IPS DF 6.9 (cell line): ENCODE measurements around the gene NBEAL1.
"Not testable (repeated sequence)": the region's sequence is repeated elsewhere in the genome, so short reads cannot be mapped to it uniquely, and the experiment has no call there.

ENCODE experiments used
- DNase-seq: peaks from one replicate; pipeline ENCODE4 v3.0.0-alpha.2; 2013; ENCODE audit warnings: low read depth, low spot score
- H3K27ac ChIP-seq: one replicate; pipeline ENCODE4 v1.5.1; 2013; ENCODE audit warnings: low read length, control low read depth
- H3K27me3 ChIP-seq: 2 replicates; pipeline ENCODE4 v1.6.1; 2013; ENCODE audit warnings: mild to moderate bottlenecking, low read length; ENCODE audit not compliant: control insufficient read depth, insufficient read depth
- H3K36me3 ChIP-seq: 2 replicates; pipeline ENCODE4 v1.6.1; 2013; ENCODE audit warnings: low read length; ENCODE audit not compliant: control insufficient read depth, insufficient read depth
- H3K4me1 ChIP-seq: 2 replicates; pipeline ENCODE4 v1.6.1; 2013; ENCODE audit warnings: low read length; ENCODE audit not compliant: control insufficient read depth, insufficient read depth
- H3K4me3 ChIP-seq: 2 replicates; pipeline ENCODE4 v1.5.1; 2013; ENCODE audit warnings: mild to moderate bottlenecking, low read length
- H3K9me3 ChIP-seq: 2 replicates; pipeline ENCODE4 v1.6.1; 2013; ENCODE audit warnings: low read length, inconsistent platforms; ENCODE audit not compliant: control insufficient read depth, insufficient read depth
- WGBS: extraction: QIAGEN DNeasy Blood & Tissue Kit; methylation state at CpG from one replicate; pipeline ENCODE4 v1.1.7; 2013; ENCODE audit warnings: mixed read lengths, missing lambda C conversion rate; ENCODE audit not compliant: insufficient read length, insufficient coverage; 5-methylcytosine and 5-hydroxymethylcytosine counted together

NBEAL1 gene

GRCh38 chr2:203201426-203201825 is 186.8 kb downstream of the NBEAL1 start:
- no CpG with 5 or more reads among the region's 5 CpGs for WGBS
- Histone ChIP-seq H3K4me1 (no peaks in the 10 kb centered on the region), H3K4me3 (no peak overlapping the region), H3K9me3 (no peaks in the 10 kb centered on the region), H3K36me3 (no peaks in the 10 kb centered on the region), H3K27ac (no peak overlapping the region), H3K27me3 (no peaks in the 10 kb centered on the region)
- DNase-seq = no peak

GRCh38 chr2:203209538-203209937 is 194.9 kb downstream of the NBEAL1 start:
- no peaks in the 10 kb centered on the region for H3K27me3 ChIP-seq
- no peaks in the 10 kb centered on the region for H3K9me3 ChIP-seq
- no CpG with 5 or more reads among the region's 1 CpG for WGBS
- no peaks in the 10 kb centered on the region; the same call in 1 of the 2 replicates for H3K4me1 ChIP-seq
- H3K27ac ChIP-seq = no peak overlapping the region
- H3K36me3 ChIP-seq = no peaks in the 10 kb centered on the region
- no peak overlapping the region for H3K4me3 ChIP-seq
- DNase-seq = no peak

GRCh38 chr2:203225423-203226039 is 210.9 kb downstream of the NBEAL1 start:
- no peak for DNase-seq
- H3K9me3 ChIP-seq = no peaks in the 10 kb centered on the region
- H3K4me3 ChIP-seq = no peak overlapping the region
- H3K27me3 ChIP-seq = no peaks in the 10 kb centered on the region
- no peak overlapping the region for H3K27ac ChIP-seq
- no peaks in the 10 kb centered on the region for H3K36me3 ChIP-seq
- H3K4me1 ChIP-seq = no peaks in the 10 kb centered on the region
- no CpG with 5 or more reads among the region's 2 CpGs for WGBS

GRCh38 chr2:203229674-203230073 is 215.0 kb downstream of the NBEAL1 start:
- H3K27ac ChIP-seq, DNase-seq: not testable (repeated sequence)
- no CpG with 5 or more reads among the region's 2 CpGs for WGBS

GRCh38 chr2:203237346-203238238 is 222.9 kb downstream of the NBEAL1 start:
- Histone ChIP-seq H3K36me3 (no peaks in the 10 kb centered on the region), H3K4me1 (no peaks in the 10 kb centered on the region), H3K27ac (no peak overlapping the region), H3K4me3 (no peak overlapping the region), H3K9me3 (no peaks in the 10 kb centered on the region), H3K27me3 (no peaks in the 10 kb centered on the region)
- no peak for DNase-seq
- WGBS = no CpG with 5 or more reads among the region's 16 CpGs

More at GRCh38 chr2:203229674-203230073, 215.0 kb downstream of the NBEAL1 start:
- H3K27me3 ChIP-seq, H3K4me3 ChIP-seq, H3K9me3 ChIP-seq, H3K36me3 ChIP-seq, H3K4me1 ChIP-seq: not testable (repeated sequence)

GRCh38 chr2:203238292-203238703 is 223.6 kb downstream of the NBEAL1 start:
- Histone ChIP-seq H3K27me3 (no peaks in the 10 kb centered on the region), H3K36me3 (no peaks in the 10 kb centered on the region), H3K4me1 (no peaks in the 10 kb centered on the region), H3K27ac (no peak overlapping the region), H3K4me3 (peak overlapping the region; percentile 84; the same call in 1 of the 2 replicates), H3K9me3 (no peaks in the 10 kb centered on the region)
- WGBS = no CpG with 5 or more reads among the region's 22 CpGs
- DNase-seq = no peak

- Histone ChIP-seq H3K36me3 (no peaks in the 10 kb centered on the region), H3K4me3 (peak within 1 kb of the TSS; percentile 84), H3K4me1 (no peaks in the 10 kb centered on the region), H3K27ac (no peak within 1 kb of the TSS), H3K9me3 (no peaks in the 10 kb centered on the region), H3K27me3 (no peaks in the 10 kb centered on the region)
- DNase-seq = peak; percentile 81
- WGBS = no CpG with 5 or more reads among the region's 80 CpGs
These were observed 224.2 kb downstream of the NBEAL1 start, which contains the start of gene CYP20A1 for GRCh38 chr2:203238704-203239526. Gene CYP20A1 (plus strand): TSS chr2:203239018. CDS start chr2:203239063, 45 bp downstream.

GRCh38 chr2:203240491-203240890 is 225.8 kb downstream of the NBEAL1 start:
- no peaks in the 10 kb centered on the region for H3K4me1 ChIP-seq
- no peak overlapping the region for H3K4me3 ChIP-seq
- no peaks in the 10 kb centered on the region for H3K27me3 ChIP-seq
- WGBS = 100% methylated on average over 3 of the region's 5 CpGs
- no peaks in the 10 kb centered on the region for H3K36me3 ChIP-seq
- no peak overlapping the region for H3K27ac ChIP-seq
- H3K9me3 ChIP-seq = no peaks in the 10 kb centered on the region
- DNase-seq = no peak

GRCh38 chr2:203242518-203242917 is 227.8 kb downstream of the NBEAL1 start:
- DNase-seq = no peak
- Histone ChIP-seq H3K9me3 (no peaks in the 10 kb centered on the region), H3K27ac (no peak overlapping the region), H3K4me3 (no peak overlapping the region), H3K27me3 (no peaks in the 10 kb centered on the region), H3K36me3 (no peaks in the 10 kb centered on the region), H3K4me1 (no peaks in the 10 kb centered on the region)
- no CpG with 5 or more reads among the region's 6 CpGs for WGBS

GRCh38 chr2:203246646-203247045 is 232.0 kb downstream of the NBEAL1 start:
- no peaks in the 10 kb centered on the region for H3K4me1 ChIP-seq
- no peaks in the 10 kb centered on the region for H3K9me3 ChIP-seq
- no peak for DNase-seq
- H3K27ac ChIP-seq = no peak overlapping the region
- no peaks in the 10 kb centered on the region for H3K27me3 ChIP-seq
- no peak overlapping the region for H3K4me3 ChIP-seq
- H3K36me3 ChIP-seq = no peaks in the 10 kb centered on the region
- no CpG with 5 or more reads among the region's 3 CpGs for WGBS
